Measurements from ENCODE around the gene OTULINL.

The OTULINL gene

DNA sequence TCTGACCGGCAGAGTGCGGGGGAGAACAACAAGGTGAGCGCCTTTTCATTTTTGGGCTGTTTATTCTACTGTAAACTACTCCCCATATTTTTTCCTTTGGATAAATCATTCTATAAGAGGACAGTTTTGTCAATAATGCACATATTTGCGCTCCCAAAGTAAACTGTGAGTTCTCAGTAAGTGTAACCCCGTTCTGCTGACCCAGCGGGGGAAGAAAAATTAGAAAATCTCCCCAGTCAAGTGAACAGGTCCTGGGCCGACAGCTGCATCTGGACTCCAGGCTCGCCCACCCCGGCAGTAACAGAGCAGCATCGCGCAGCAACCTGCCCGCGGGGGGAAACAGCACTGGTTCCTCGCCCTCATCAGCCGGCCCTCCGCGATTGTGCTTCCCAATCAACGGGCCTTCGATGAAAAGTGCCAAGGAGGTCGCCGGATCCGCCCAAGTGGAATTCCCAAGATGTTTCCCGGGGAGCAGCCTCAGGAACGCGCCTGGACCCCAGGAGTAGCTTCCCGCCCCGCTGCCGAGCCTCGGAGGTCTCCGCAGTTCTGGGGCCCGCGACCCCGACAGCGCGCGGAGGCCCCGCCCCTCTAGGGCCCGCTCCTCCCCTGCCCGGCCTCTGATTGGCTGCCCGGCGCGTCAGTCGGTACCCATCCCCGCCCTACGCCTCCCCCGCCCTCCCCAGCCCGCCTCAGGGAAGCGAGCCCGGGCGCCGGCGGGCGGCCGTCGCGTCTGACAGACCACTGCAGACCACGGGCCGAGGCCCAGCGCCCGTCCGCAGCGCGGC, at the start of gene OTULINL:
Gene OTULINL, plus strand, starts transcription at position 687 of the 785 bp plus-strand sequence. CDS start 103 bp downstream, outside the sequence.
- peak; percentile 94 for ATAC-seq
- TF ChIP-seq, protein P1, sequence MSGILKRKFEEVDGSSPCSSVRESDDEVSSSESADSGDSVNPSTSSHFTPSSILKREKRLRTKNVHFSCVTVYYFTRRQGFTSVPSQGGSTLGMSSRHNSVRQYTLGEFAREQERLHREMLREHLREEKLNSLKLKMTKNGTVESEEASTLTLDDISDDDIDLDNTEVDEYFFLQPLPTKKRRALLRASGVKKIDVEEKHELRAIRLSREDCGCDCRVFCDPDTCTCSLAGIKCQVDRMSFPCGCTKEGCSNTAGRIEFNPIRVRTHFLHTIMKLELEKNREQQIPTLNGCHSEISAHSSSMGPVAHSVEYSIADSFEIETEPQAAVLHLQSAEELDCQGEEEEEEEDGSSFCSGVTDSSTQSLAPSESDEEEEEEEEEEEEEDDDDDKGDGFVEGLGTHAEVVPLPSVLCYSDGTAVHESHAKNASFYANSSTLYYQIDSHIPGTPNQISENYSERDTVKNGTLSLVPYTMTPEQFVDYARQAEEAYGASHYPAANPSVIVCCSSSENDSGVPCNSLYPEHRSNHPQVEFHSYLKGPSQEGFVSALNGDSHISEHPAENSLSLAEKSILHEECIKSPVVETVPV (CRISPR knock-in tag; IDR thresholded peaks at IDR 0.05), result no peak
- TF ChIP-seq, protein P2, sequence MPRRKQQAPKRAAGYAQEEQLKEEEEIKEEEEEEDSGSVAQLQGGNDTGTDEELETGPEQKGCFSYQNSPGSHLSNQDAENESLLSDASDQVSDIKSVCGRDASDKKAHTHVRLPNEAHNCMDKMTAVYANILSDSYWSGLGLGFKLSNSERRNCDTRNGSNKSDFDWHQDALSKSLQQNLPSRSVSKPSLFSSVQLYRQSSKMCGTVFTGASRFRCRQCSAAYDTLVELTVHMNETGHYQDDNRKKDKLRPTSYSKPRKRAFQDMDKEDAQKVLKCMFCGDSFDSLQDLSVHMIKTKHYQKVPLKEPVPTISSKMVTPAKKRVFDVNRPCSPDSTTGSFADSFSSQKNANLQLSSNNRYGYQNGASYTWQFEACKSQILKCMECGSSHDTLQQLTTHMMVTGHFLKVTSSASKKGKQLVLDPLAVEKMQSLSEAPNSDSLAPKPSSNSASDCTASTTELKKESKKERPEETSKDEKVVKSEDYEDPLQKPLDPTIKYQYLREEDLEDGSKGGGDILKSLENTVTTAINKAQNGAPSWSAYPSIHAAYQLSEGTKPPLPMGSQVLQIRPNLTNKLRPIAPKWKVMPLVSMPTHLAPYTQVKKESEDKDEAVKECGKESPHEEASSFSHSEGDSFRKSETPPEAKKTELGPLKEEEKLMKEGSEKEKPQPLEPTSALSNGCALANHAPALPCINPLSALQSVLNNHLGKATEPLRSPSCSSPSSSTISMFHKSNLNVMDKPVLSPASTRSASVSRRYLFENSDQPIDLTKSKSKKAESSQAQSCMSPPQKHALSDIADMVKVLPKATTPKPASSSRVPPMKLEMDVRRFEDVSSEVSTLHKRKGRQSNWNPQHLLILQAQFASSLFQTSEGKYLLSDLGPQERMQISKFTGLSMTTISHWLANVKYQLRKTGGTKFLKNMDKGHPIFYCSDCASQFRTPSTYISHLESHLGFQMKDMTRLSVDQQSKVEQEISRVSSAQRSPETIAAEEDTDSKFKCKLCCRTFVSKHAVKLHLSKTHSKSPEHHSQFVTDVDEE (CRISPR knock-in tag; IDR thresholded peaks at IDR 0.05), result 0 out of 2 replicates have a peak, but pooled peaks have one; percentile 36

DNA sequence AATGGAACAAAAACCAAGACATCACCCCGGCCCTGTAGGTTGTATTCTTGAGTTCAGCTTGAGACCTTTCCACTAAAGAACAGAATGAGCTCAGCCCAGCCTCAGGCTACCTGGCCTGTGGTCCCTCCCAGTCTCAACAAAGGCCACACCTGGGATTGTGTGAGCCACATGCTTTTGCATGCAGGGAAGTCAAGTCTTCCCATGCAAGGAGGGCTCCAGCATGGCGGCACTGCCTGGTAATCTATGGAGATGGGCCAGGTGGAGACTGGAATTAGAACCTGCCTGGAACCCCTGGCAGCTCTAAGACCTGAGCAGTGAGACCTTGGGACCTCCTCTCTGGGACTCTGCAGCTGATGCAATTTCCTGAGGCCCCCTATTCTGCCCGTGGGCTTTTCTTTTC, 49.4 kb upstream of the OTULINL start:
- no peak for ATAC-seq
- TF ChIP-seq POU6F1 (CRISPR knock-in tag; IDR thresholded peaks at IDR 0.05; ENCODE audit: borderline replicate concordance, low read depth) (no peak), RARB (CRISPR knock-in tag; IDR thresholded peaks at IDR 0.05) (no peak), PPARA (CRISPR knock-in tag; IDR thresholded peaks at IDR 0.05; ENCODE audit: borderline replicate concordance) (no peak), TCF4 (CRISPR knock-in tag; IDR thresholded peaks at IDR 0.05; ENCODE audit: borderline replicate concordance) (no peak), PATZ1 (CRISPR knock-in tag; IDR thresholded peaks at IDR 0.05; ENCODE audit: borderline replicate concordance) (no peak), GLIS3 (CRISPR knock-in tag; IDR thresholded peaks at IDR 0.05) (no peak), ZC3H10 (CRISPR knock-in tag; IDR thresholded peaks at IDR 0.05) (no peak), ZNF70 (CRISPR knock-in tag; IDR thresholded peaks at IDR 0.05) (no peak), ZFP3 (CRISPR knock-in tag; IDR thresholded peaks at IDR 0.05) (no peak), ARNTL (CRISPR knock-in tag; IDR thresholded peaks at IDR 0.05; ENCODE audit: borderline replicate concordance, low read depth) (no peak), TOX (CRISPR knock-in tag; IDR thresholded peaks at IDR 0.05; ENCODE audit: borderline replicate concordance) (no peak), BACH2 (CRISPR knock-in tag; IDR thresholded peaks at IDR 0.05; ENCODE audit: borderline replicate concordance) (no peak), ZFP30 (CRISPR knock-in tag; IDR thresholded peaks at IDR 0.05) (no peak), OSR1 (CRISPR knock-in tag; IDR thresholded peaks at IDR 0.05) (no peak), CSDC2 (CRISPR knock-in tag; IDR thresholded peaks at IDR 0.05) (no peak)
- TF ChIP-seq, protein P2 (CRISPR knock-in tag; IDR thresholded peaks at IDR 0.05), result no peak

GRCh38 chr5:14534773-14535172, 46.8 kb upstream of the OTULINL start:
- no peak for ATAC-seq
- TF ChIP-seq, protein P3, sequence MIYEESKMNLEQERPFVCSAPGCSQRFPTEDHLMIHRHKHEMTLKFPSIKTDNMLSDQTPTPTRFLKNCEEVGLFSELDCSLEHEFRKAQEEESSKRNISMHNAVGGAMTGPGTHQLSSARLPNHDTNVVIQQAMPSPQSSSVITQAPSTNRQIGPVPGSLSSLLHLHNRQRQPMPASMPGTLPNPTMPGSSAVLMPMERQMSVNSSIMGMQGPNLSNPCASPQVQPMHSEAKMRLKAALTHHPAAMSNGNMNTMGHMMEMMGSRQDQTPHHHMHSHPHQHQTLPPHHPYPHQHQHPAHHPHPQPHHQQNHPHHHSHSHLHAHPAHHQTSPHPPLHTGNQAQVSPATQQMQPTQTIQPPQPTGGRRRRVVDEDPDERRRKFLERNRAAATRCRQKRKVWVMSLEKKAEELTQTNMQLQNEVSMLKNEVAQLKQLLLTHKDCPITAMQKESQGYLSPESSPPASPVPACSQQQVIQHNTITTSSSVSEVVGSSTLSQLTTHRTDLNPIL (CRISPR knock-in tag; IDR thresholded peaks at IDR 0.05; ENCODE audit: low read depth), result no peak
- no peak for TF ChIP-seq ESRRG (CRISPR knock-in tag; IDR thresholded peaks at IDR 0.05)
- no peak for TF ChIP-seq ZNF70 (CRISPR knock-in tag; IDR thresholded peaks at IDR 0.05)

Measured in SK-N-SH treated with all-trans-retinoic acid at 6 μM for 48 hours (cell line).